Ramos (cell line): ENCODE data around the gene PRPF40B.

ENCODE experiments used
- in situ Hi-C: fragments of 300-500 bp; cut with MboI; formaldehyde crosslinking; loops from one replicate; pipeline ENCODE4 v1.14.3; 2022; ENCODE audit warnings: low sequenced_read_pairs; ENCODE audit not compliant: unreplicated experiment

The PRPF40B gene

GRCh38 chr12:49654715-49655114, 31.4 kb downstream of the PRPF40B start:
- in situ Hi-C loops = no loop called here

GRCh38 chr12:49655595-49656236, 32.4 kb downstream of the PRPF40B start:
- in situ Hi-C loops = no loop called here

GRCh38 chr12:49658276-49658675, 34.9 kb downstream of the PRPF40B start:
- in situ Hi-C loops = no loop called here

GRCh38 chr12:49659753-49660152, 36.4 kb downstream of the PRPF40B start:
- in situ Hi-C loops = no loop called here

DNA sequence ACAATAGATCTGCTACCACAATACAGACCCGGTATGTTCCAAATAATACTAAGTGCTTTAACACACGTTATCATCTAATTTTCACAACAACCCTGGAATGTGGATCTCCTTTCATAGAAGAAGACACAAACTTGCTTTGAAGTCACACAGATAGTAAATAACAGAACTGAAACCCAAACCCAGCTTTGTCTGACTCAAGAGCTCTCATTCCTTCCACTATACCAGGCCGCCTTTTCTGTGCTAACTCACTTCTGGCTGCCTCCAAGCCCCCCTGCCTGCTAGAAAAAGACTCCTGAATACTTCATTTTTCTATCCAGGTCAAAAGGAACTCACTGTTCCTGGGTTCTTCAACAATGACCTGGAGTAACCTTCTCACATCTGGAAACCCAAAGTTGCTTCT, 37.8 kb downstream of the PRPF40B start:
- in situ Hi-C loops = no loop called here

- in situ Hi-C loops = no loop called here
Measured at GRCh38 chr12:49661746-49662145, 38.4 kb downstream of the PRPF40B start.

DNA sequence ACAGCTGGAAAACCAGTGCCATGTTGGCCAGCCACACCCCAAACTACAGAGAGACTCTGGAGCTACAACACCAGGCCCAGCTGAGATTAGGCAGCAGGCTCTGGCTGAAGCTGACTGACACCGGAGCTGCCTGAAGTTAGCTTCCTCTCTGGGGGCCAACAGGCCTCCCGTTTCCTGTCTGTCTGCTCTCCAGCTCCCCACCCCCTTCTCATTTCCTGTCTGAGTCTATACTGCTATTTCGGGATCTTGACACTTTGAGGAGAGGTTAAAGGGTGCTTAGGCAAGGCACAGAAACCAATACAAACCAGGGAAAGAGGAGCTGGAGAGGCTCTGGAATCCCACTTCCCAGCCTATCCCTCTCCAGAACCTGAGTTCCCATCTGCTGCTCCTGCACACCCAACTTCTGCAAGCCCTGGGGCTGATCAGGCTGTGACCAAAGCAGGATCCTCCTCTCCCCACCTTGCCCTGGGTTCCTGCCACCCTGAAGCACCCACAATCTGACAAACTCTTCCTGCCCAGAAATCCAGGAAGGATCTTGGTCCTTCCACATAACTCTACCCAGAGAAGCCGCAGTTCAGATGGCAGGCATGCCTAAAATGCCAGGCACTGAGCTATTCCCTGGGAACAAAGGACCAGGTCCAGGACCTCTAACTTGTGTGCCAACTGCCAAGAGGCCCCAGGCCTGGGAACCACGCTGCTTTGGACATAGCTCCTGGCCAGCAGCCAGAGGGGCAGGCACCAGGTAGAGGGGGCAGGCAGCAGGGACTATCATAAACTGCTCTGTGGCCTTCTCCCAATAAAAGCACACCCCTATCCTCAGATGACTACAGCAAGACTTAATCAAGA, 39.9 kb downstream of the PRPF40B start:
- in situ Hi-C loops = no loop called here

DNA sequence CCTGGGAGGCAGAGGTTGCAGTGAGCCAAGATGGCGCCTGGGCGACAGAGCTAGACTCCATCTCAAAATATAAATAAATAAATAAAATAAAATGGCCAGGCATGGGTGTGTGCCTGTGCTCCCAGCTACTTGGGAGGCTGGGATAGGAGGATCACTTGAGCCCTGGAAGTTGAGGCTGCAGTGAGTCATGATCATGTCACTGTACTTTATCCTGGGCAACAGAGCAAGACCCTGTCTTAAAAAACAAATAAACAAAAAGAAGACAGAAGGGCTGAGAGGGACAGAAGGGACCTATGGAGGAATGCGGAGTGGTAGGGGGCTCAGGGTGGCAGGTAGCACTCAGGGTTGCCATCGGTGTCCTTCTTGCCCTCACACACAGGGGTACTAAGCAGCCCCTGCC, 40.8 kb downstream of the PRPF40B start:
- in situ Hi-C loops = no loop called here

GRCh38 chr12:49664591-49665239, 41.4 kb downstream of the PRPF40B start:
- in situ Hi-C loops = no loop called here

GRCh38 chr12:49665384-49665783, 42.0 kb downstream of the PRPF40B start:
- in situ Hi-C loops = no loop called here

DNA sequence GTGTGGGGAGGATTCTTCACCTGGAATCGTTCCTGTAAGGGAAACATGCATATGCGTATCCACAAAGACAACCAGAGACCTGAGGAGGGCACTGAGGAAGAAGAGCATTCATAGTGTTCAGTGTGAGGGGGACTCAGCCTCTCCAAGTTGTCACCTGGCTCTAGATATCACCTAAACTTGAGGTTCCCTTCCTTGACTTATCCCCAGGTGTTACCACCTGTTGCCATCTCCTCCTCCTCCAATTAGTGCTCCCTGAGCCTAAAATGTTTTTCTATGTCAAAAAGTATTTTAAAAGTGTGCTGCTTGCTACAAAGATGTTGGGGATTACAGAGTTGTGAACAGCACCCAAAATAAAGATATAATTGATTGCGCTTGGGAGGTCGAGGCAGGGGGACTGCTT, 42.8 kb downstream of the PRPF40B start:
- in situ Hi-C loops = no loop called here

DNA sequence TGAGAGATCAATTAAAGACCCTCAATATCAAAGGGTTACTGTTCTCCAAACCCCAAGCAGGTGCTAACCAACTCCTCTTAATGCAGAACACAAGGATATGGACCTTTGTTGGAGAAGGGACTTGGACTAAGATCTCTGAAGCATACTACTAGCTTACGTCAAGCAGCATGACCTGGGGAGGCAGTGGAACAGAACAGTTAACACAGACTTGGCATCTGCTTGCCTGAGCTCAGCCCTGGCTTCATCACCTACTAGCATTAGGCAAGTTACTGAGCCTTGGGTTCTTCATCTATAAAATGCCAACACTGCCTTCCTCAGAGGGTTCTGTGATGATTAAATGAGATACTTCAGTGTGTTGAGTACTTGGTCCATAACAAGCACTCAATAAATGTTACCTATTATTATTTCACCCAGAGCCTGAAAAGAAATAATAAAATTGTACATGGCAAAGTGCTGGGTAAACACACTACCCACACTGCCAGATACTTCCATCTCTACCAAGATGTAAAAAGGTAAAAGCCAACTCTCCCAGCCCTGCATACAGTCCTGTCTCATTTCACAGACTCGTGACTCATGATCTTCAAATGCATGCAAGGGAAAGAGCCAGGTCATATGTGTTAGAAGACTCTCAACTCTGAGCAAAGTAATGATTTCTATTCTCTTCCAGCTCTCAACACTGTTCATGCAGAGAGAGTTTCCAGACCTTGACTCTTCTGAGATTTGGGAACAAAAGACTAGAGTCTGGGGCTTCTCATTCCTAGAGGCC, 44.1 kb downstream of the PRPF40B start:
- in situ Hi-C loops = no loop called here

DNA sequence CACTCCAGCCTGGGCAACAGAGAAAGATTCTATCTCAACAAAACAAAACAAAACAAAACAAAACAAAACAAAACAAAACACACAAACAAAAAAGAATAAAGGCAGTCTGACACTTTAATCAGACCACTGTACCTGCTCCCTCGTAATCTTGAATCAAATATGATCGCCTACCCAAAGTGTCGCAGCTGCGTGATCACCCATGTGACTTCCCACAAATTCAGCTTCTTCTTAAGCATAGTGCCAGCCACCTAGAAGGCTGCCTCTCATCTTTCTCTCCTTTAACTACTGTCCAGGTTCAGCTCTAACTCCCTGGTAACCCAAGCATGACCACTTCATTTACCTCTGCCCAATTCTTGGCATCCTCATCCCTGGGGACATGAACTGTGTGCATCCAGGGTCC, 46.4 kb downstream of the PRPF40B start:
- in situ Hi-C loops = no loop called here

- in situ Hi-C loops = no loop called here
Measured at GRCh38 chr12:49671031-49671765, 47.8 kb downstream of the PRPF40B start.

DNA sequence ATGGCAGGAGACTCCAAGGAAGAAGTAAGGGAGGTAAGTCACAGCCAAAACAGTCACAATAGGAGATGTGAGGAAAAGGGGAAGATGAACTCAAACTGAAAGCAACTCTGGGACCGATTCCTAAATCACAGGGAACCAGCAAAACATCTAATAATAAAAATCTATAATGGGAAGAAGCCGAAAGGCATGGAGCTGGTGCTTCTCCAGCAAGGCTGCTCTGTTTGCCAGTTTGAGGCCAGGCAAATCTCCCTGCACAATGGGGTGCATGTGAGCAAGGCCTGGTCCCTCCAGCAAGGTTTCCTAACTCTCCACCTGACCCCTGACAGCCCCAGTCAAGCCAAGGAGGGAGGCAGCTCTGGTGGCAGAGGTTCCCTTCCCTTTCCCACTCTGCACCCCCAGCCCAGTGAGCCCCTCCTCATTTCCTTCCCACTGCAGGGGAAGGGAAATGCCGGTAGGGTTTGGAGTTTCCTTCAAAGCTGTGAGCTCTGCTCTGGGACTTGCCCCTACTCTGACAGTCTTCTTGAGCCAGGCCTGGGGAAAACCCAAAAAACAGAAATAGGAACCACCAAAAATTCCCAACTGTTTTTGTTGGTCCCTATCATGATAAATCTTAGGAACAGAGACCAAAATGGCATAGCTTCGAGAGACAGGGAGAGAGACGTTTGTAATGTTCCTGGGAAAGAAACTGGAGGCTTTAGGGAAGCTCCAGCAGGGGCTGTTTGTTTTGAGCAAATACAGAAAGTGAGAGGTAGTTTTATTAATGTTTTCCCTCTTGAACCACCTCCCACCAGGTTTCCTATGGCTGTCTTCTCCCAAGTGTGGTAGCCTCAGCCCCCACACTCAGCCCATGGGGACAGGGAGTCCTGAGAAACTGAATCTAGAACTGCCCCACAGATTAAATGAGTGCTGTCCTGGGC, 49.2 kb downstream of the PRPF40B start:
- in situ Hi-C loops = no loop called here

DNA sequence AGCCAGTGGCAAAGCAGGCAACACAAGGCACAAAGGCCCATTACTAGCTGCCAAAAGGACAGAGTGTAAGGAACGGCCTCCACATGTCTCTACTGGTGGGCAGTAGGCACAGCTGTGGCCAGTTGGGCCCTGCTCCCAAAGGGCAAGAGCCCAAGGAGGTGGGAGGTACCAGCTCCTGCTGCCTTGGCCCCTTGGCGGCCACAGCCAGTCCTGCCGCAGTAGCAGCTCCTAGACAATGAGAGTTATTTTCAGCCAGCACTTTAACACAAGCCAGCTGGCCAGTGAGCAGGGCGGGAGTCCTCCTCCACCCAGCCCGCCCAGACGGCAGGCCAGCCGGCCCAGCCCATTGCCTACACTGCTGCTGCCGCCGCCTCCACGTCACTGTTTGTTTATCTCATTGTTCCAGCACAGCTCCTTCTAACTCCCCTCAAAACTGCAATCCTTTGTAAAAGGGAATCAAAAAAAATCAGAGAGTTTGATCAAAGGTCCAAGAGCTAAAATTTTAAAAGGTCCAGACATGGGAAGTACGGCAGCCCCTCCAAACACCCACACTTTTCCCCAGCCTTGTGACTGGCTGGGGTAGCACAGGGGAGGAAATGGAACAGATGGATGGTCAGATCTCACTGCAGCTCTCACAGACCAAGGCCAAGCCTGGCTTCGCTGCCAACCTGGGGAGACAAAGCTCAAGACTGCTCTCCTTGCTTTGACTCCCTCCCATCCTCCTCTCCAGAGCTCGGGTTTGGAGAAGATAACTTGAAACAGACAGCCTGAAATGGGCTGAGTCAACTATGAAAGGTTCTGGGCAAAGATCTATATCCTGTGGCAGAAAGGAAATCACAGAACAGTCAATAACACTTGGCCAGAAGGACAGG, 50.3 kb downstream of the PRPF40B start:
- in situ Hi-C loops = no loop called here

GRCh38 chr12:49674318-49674981, 51.1 kb downstream of the PRPF40B start:
- in situ Hi-C loops = no loop called here
